ENCODE measurements around the gene MFAP4. TPM values are rescaled to one million over a fixed set of nuclear protein-coding genes. Genes with fewer than 3 reads are reported as not detected.

The MFAP4 gene
- total RNA-seq, 1 donor from 2014 or later, result 0.93 TPM

DNA sequence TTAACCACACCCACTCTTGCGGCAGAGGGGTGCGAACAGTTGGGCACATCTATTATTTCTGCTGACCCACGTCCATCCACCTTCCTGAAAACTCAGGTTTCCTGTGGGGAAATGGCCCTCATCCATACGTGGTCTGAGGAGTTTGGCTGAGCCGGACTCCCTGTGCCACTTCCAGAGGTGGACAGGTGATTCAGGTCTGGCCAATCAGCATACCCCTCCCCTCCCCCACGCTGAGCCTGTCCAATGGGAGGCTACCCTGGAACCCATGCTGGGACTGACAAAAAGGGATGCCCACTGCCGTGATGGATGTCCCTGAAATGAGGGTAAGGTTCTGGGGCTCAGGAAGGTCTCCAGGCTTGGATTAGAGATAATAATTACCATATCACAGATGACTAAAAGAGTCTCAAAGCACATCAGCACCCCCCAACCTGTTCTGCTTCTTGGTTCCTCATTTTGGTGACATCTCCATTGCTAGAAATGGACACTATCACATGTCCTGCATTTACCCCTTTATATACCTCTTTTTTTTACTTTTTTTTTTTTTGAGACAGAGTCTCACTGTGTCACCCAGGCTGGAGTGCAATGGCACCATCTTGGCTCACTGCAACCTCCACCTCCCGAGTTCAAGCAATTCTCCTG, 14.0 kb downstream of the MFAP4 start:
- Histone ChIP-seq H4K20me1 (ENCODE audit: insufficient read depth, low read length) (no peaks in the 10 kb centered on the region), H3K27me3 (ENCODE audit: insufficient read depth, low read length) (no peaks in the 10 kb centered on the region), H3K9ac (ENCODE audit: low read length) (no peak overlapping the region), H3K4me1 (ENCODE audit: insufficient read depth, low read length) (peaks cover 10% of the 10 kb centered on the region), H3K9me3 (ENCODE audit: insufficient read depth, low read depth, low read length) (no peaks in the 10 kb centered on the region), H3K4me3 (ENCODE audit: insufficient read depth, low read depth, low read length) (no peak overlapping the region), H2AFZ (ENCODE audit: low read depth, low read length) (no peak overlapping the region), H3K27ac (ENCODE audit: low read depth, low read length) (no peak overlapping the region), H3K4me2 (ENCODE audit: low read length) (no peak overlapping the region), H3K79me2 (ENCODE audit: insufficient read depth, low read length) (no peaks in the 10 kb centered on the region), H3K36me3 (ENCODE audit: insufficient read depth, low read length) (no peaks in the 10 kb centered on the region)
- no peak overlapping the region for H3K4me3 Mint-ChIP-seq (ENCODE audit: unreplicated experiment)
- no peaks in the 10 kb centered on the region for H3K36me3 Mint-ChIP-seq (ENCODE audit: low read depth, unreplicated experiment)
- peaks cover 8% of the 10 kb centered on the region for H3K4me1 Mint-ChIP-seq (ENCODE audit: low read depth, unreplicated experiment)
- no peaks in the 10 kb centered on the region for H3K9me3 Mint-ChIP-seq (ENCODE audit: unreplicated experiment)
- FAIRE-seq (no peak), DNase-seq (ENCODE audit: low read depth) (no peak)
- H3K27ac Mint-ChIP-seq (ENCODE audit: unreplicated experiment), result no peak overlapping the region
- H3K27me3 Mint-ChIP-seq (ENCODE audit: low read depth, unreplicated experiment), result no peaks in the 10 kb centered on the region
- TF ChIP-seq EZH2 (IDR thresholded peaks at IDR 0.05; ENCODE audit: insufficient read depth, low read length), result no peak
- TF ChIP-seq, protein P1, sequence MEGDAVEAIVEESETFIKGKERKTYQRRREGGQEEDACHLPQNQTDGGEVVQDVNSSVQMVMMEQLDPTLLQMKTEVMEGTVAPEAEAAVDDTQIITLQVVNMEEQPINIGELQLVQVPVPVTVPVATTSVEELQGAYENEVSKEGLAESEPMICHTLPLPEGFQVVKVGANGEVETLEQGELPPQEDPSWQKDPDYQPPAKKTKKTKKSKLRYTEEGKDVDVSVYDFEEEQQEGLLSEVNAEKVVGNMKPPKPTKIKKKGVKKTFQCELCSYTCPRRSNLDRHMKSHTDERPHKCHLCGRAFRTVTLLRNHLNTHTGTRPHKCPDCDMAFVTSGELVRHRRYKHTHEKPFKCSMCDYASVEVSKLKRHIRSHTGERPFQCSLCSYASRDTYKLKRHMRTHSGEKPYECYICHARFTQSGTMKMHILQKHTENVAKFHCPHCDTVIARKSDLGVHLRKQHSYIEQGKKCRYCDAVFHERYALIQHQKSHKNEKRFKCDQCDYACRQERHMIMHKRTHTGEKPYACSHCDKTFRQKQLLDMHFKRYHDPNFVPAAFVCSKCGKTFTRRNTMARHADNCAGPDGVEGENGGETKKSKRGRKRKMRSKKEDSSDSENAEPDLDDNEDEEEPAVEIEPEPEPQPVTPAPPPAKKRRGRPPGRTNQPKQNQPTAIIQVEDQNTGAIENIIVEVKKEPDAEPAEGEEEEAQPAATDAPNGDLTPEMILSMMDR (IDR thresholded peaks at IDR 0.05; ENCODE audit: insufficient read depth, low read depth, low read length), result no peak

DNA sequence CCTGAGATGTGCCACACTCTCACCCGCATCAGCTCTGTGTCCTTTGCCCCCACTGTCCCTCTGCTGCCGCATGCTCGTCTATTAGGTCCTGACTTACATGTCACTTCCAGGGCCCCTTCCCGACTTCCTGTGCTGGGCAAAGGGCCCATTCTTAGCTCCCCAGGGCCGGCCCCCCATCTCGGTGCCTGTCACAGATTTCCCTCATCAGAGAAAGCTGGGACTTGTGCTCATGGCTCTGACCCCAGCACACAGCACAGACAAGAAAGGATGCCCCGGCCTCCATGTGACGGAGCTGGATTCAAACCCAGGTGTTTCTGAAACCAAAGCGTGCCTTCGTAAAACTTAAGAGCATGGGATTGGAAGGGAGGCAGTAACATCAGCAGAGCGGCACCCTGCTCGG, 14.6 kb downstream of the MFAP4 start:
- Histone ChIP-seq H3K4me1 (ENCODE audit: insufficient read depth, low read length) (peaks cover 10% of the 10 kb centered on the region), H3K9ac (ENCODE audit: low read length) (no peak overlapping the region), H3K36me3 (ENCODE audit: insufficient read depth, low read length) (no peaks in the 10 kb centered on the region), H3K79me2 (ENCODE audit: insufficient read depth, low read length) (no peaks in the 10 kb centered on the region), H3K27ac (ENCODE audit: low read depth, low read length) (no peak overlapping the region), H3K4me3 (ENCODE audit: insufficient read depth, low read depth, low read length) (no peak overlapping the region), H3K9me3 (ENCODE audit: insufficient read depth, low read depth, low read length) (no peaks in the 10 kb centered on the region), H4K20me1 (ENCODE audit: insufficient read depth, low read length) (no peaks in the 10 kb centered on the region), H3K27me3 (ENCODE audit: insufficient read depth, low read length) (no peaks in the 10 kb centered on the region), H2AFZ (ENCODE audit: low read depth, low read length) (no peak overlapping the region), H3K4me2 (ENCODE audit: low read length) (no peak overlapping the region)
- TF ChIP-seq, protein P1 (IDR thresholded peaks at IDR 0.05; ENCODE audit: insufficient read depth, low read depth, low read length), result no peak
- H3K9me3 Mint-ChIP-seq (ENCODE audit: unreplicated experiment), result no peaks in the 10 kb centered on the region
- H3K27me3 Mint-ChIP-seq (ENCODE audit: low read depth, unreplicated experiment), result no peaks in the 10 kb centered on the region
- FAIRE-seq (no peak), DNase-seq (ENCODE audit: low read depth) (no peak)
- H3K27ac Mint-ChIP-seq (ENCODE audit: unreplicated experiment), result no peak overlapping the region
- H3K36me3 Mint-ChIP-seq (ENCODE audit: low read depth, unreplicated experiment), result no peaks in the 10 kb centered on the region
- H3K4me3 Mint-ChIP-seq (ENCODE audit: unreplicated experiment), result no peak overlapping the region
- H3K4me1 Mint-ChIP-seq (ENCODE audit: low read depth, unreplicated experiment), result peaks cover 8% of the 10 kb centered on the region

DNA sequence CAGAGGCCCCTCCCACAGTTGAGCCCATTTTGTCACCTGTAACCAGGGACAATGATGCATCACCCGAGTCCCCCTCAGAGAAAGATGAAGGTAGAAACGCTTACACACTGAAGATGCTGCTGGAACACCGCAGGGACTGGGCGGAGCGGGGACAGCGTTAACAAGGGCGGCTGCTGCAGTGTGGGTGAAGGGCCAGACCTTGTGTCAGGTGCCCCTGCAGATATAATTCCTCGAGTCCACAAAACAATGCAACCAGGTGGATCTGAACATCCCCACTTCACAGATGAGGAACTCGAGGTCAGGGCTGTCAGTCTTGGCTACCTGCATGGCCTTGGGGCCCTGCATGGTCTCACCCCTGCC, 15.0 kb downstream of the MFAP4 start:
- no peak overlapping the region for H3K27ac Mint-ChIP-seq (ENCODE audit: unreplicated experiment)
- no peak for FAIRE-seq

More for the DNA sequence above, 15.0 kb downstream of the MFAP4 start:
- no peak overlapping the region for H3K9ac ChIP-seq (ENCODE audit: low read length)
- Mint-ChIP-seq H3K36me3 (ENCODE audit: low read depth, unreplicated experiment) (no peaks in the 10 kb centered on the region), H3K4me3 (ENCODE audit: unreplicated experiment) (no peak overlapping the region), H3K4me1 (ENCODE audit: low read depth, unreplicated experiment) (peaks cover 8% of the 10 kb centered on the region), H3K27me3 (ENCODE audit: low read depth, unreplicated experiment) (no peaks in the 10 kb centered on the region), H3K9me3 (ENCODE audit: unreplicated experiment) (no peaks in the 10 kb centered on the region)
- no peak overlapping the region for H3K27ac ChIP-seq (ENCODE audit: low read depth, low read length)
- no peak for DNase-seq (ENCODE audit: low read depth)
- H3K27me3 ChIP-seq (ENCODE audit: insufficient read depth, low read length), result no peaks in the 10 kb centered on the region
- no peaks in the 10 kb centered on the region for H3K79me2 ChIP-seq (ENCODE audit: insufficient read depth, low read length)
- no peaks in the 10 kb centered on the region for H3K36me3 ChIP-seq (ENCODE audit: insufficient read depth, low read length)
- peaks cover 8% of the 10 kb centered on the region for H3K4me1 ChIP-seq (ENCODE audit: insufficient read depth, low read length)
- H2AFZ ChIP-seq (ENCODE audit: low read depth, low read length), result no peak overlapping the region
- no peak overlapping the region for H3K4me2 ChIP-seq (ENCODE audit: low read length)
- no peaks in the 10 kb centered on the region for H4K20me1 ChIP-seq (ENCODE audit: insufficient read depth, low read length)
- TF ChIP-seq, protein P1 (IDR thresholded peaks at IDR 0.05; ENCODE audit: insufficient read depth, low read depth, low read length), result no peak
- TF ChIP-seq EZH2 (IDR thresholded peaks at IDR 0.05; ENCODE audit: insufficient read depth, low read length), result no peak
- H3K4me3 ChIP-seq (ENCODE audit: insufficient read depth, low read depth, low read length), result no peak overlapping the region
- no peaks in the 10 kb centered on the region for H3K9me3 ChIP-seq (ENCODE audit: insufficient read depth, low read depth, low read length)

All from astrocyte (in vitro differentiated cells and primary cell).